DND-41 (cell line): ENCODE data around the gene ICAM5.
"Not testable (repeated sequence)": the region's sequence is repeated elsewhere in the genome, so short reads cannot be mapped to it uniquely, and the experiment has no call there.

Experiments
- ATAC-seq: fragments of 200-7000 bp; cut with Tn5 transposase; 3 replicates; pipeline ENCODE4 v1.9.1; 2021; ENCODE audit warnings: low read depth; ENCODE audit not compliant: insufficient read depth
- DNase-seq: peaks from one replicate; pipeline ENCODE4 v3.0.0-alpha.2; 2020
- H2AFZ ChIP-seq: 2 replicates; pipeline ENCODE4 v1.6.0; 2012; ENCODE audit warnings: low read depth, low read length
- H3K27ac ChIP-seq: 2 replicates; pipeline ENCODE4 v1.5.1; 2012; ENCODE audit warnings: low read length, inconsistent platforms
- H3K27me3 ChIP-seq: fragments of 200-600 bp; sonication (generic); 2 replicates; pipeline ENCODE4 v1.6.0; 2012; ENCODE audit warnings: low read length, mild to moderate bottlenecking, inconsistent platforms; ENCODE audit not compliant: insufficient read depth, poor library complexity
- H3K36me3 ChIP-seq: 2 replicates; pipeline ENCODE4 v1.5.1; 2012; ENCODE audit warnings: low read length, inconsistent platforms; ENCODE audit not compliant: insufficient read depth
- H3K4me1 ChIP-seq: 2 replicates; pipeline ENCODE4 v1.5.1; 2012; ENCODE audit warnings: mild to moderate bottlenecking, low read length; ENCODE audit not compliant: insufficient read depth
- H3K4me2 ChIP-seq: 2 replicates; pipeline ENCODE4 v1.6.0; 2012; ENCODE audit warnings: mild to moderate bottlenecking, moderate library complexity, low read length, inconsistent platforms; ENCODE audit not compliant: insufficient read depth
- H3K4me3 ChIP-seq, 2 experiments: fragments of 200-600 bp in 1 of 2; shearing (Covaris generic) in 1 of 2; 2 replicates each; pipeline ENCODE4 v1.5.1; 2012 to 2016; ENCODE audit warnings: inconsistent platforms in 2 of 2, low read length in 2 of 2, mild to moderate bottlenecking in 2 of 2, low read depth in 1 of 2, moderate library complexity in 1 of 2
- H3K79me2 ChIP-seq: 2 replicates; pipeline ENCODE4 v1.6.0; 2012; ENCODE audit warnings: low read length, inconsistent platforms; ENCODE audit not compliant: insufficient read depth
- H3K9ac ChIP-seq: 2 replicates; pipeline ENCODE4 v1.6.0; 2012; ENCODE audit warnings: low read depth, mild to moderate bottlenecking, inconsistent platforms, low read length, moderate library complexity
- H3K9me3 ChIP-seq: 2 replicates; pipeline ENCODE4 v1.5.1; 2012; ENCODE audit warnings: low read length, moderate library complexity, mild to moderate bottlenecking, inconsistent platforms; ENCODE audit not compliant: insufficient read depth, severe bottlenecking
- H4K20me1 ChIP-seq: 2 replicates; pipeline ENCODE4 v1.6.0; 2012; ENCODE audit warnings: low read length; ENCODE audit not compliant: insufficient read depth
- CTCF ChIP-seq: IDR thresholded peaks from 2 replicates; pipeline ENCODE4 v1.5.1; 2012; ENCODE audit warnings: borderline replicate concordance, low read length, moderate library complexity, mild to moderate bottlenecking; ENCODE audit not compliant: poor library complexity, severe bottlenecking; ENCODE audit errors: extremely low read depth
- EZH2 ChIP-seq: IDR thresholded peaks from 3 replicates; pipeline ENCODE4 v1.6.1; 2012; ENCODE audit warnings: borderline replicate concordance, low read depth, mild to moderate bottlenecking, moderate library complexity, low read length, inconsistent platforms; ENCODE audit not compliant: severe bottlenecking

Gene ICAM5

GRCh38 chr19:10334588-10335351 lies 45.0 kb downstream of the ICAM5 start:
- Histone ChIP-seq H3K27ac (peak overlapping the region; percentile 72; the same call in 1 of the 2 replicates), H4K20me1 (peaks cover 28% of the 10 kb centered on the region), H3K4me1 (peaks cover 45% of the 10 kb centered on the region), H3K9ac (peak overlapping the region; percentile 98; the same call in 1 of the 2 replicates), H3K79me2 (peaks cover 55% of the 10 kb centered on the region), H3K4me3 (peak overlapping the region in 1 of 2 experiments; percentile 94; a peak in 2 of 4 replicates), H3K4me2 (peak overlapping the region; percentile 68), H2AFZ (no peak overlapping the region), H3K27me3 (no peaks in the 10 kb centered on the region), H3K36me3 (peaks cover 37% of the 10 kb centered on the region), H3K9me3 (no peaks in the 10 kb centered on the region)
- ATAC-seq (no peak), DNase-seq (peak; percentile 56)
- no peak for TF ChIP-seq CTCF
- TF ChIP-seq EZH2: no peak

- peaks cover 48% of the 10 kb centered on the region for H3K79me2 ChIP-seq
- H2AFZ ChIP-seq: no peak overlapping the region
- H3K4me3 ChIP-seq: no peak overlapping the region
- peaks cover 21% of the 10 kb centered on the region for H4K20me1 ChIP-seq
- TF ChIP-seq CTCF: no peak
- TF ChIP-seq EZH2: no peak
- H3K9ac ChIP-seq: no peak overlapping the region
- peaks cover 52% of the 10 kb centered on the region for H3K4me1 ChIP-seq
- peaks cover 30% of the 10 kb centered on the region for H3K36me3 ChIP-seq
- no peak overlapping the region for H3K4me2 ChIP-seq
- H3K27me3 ChIP-seq: no peaks in the 10 kb centered on the region
- no peak for ATAC-seq
- DNase-seq: no peak
- H3K27ac ChIP-seq: no peak overlapping the region
- H3K9me3 ChIP-seq: no peaks in the 10 kb centered on the region
Observed at GRCh38 chr19:10335352-10335985, 45.7 kb downstream of the ICAM5 start.

GRCh38 chr19:10336725-10337124 lies 47.0 kb downstream of the ICAM5 start:
- peaks cover 13% of the 10 kb centered on the region for H4K20me1 ChIP-seq
- not testable (repeated sequence) for H3K27ac ChIP-seq, H3K9ac ChIP-seq, DNase-seq, H3K9me3 ChIP-seq, H3K27me3 ChIP-seq, H3K4me2 ChIP-seq, H3K4me3 ChIP-seq, ATAC-seq, H2AFZ ChIP-seq
- H3K79me2 ChIP-seq: peaks cover 38% of the 10 kb centered on the region
- H3K4me1 ChIP-seq: peaks cover 52% of the 10 kb centered on the region
- H3K36me3 ChIP-seq: peaks cover 23% of the 10 kb centered on the region

GRCh38 chr19:10338940-10339339 lies 49.2 kb downstream of the ICAM5 start:
- no peaks in the 10 kb centered on the region for H3K9me3 ChIP-seq
- H3K4me1 ChIP-seq: peaks cover 38% of the 10 kb centered on the region
- H3K27me3 ChIP-seq: no peaks in the 10 kb centered on the region
- H3K27ac ChIP-seq: peak overlapping the region; percentile 88
- H2AFZ ChIP-seq: peak overlapping the region; percentile 95
- H3K4me3 ChIP-seq: peak overlapping the region; percentile 4 to 64; a peak in 3 of 4 replicates
- ATAC-seq (no peak), DNase-seq (no peak)
- peak overlapping the region; percentile 77 for H3K4me2 ChIP-seq
- peak overlapping the region; percentile 61 for H3K9ac ChIP-seq
- no peaks in the 10 kb centered on the region for H4K20me1 ChIP-seq
- H3K79me2 ChIP-seq: peaks cover 19% of the 10 kb centered on the region
- TF ChIP-seq CTCF: no peak
- TF ChIP-seq EZH2: no peak
- peaks cover 12% of the 10 kb centered on the region for H3K36me3 ChIP-seq
